Measurements from ENCODE around the gene IKZF4. TPM values are rescaled to one million over a fixed set of nuclear protein-coding genes. Genes with fewer than 3 reads are reported as not detected.
A peak's percentile ranks its signal among the peaks of the same experiment; 100 is the strongest.

IKZF4 gene
- total RNA-seq, 2 experiments from 2014 or later = 1.3 to 6.0 TPM

GRCh38 chr12:55982319-55982936, 38.4 kb upstream of the IKZF4 start:
- H2AFZ ChIP-seq (ENCODE audit: low read length) = no peak overlapping the region
- intact Hi-C loops (cut with micrococcal nuclease; ENCODE audit: unreplicated experiment) = no loop called here
- peak; percentile 78 for DNase-seq (ENCODE audit: low spot score)

GRCh38 chr12:55983232-55983842, 37.5 kb upstream of the IKZF4 start:
- H3K4me3 ChIP-seq (ENCODE audit: low read depth, low read length, poor library complexity, severe bottlenecking) = no peak overlapping the region
- H3K9me2 ChIP-seq (ENCODE audit: insufficient read depth, low read length) = no peaks in the 10 kb centered on the region
- peaks cover 32% of the 10 kb centered on the region for H3K36me3 ChIP-seq (ENCODE audit: insufficient read depth, low read length)
- no peaks in the 10 kb centered on the region for H4K20me1 ChIP-seq (ENCODE audit: insufficient read depth, low read length)
- BruUV-seq (replicated peaks) = no TSS peak
- peak overlapping the region; percentile 46 for H3K27ac ChIP-seq (ENCODE audit: low read depth, low read length, poor library complexity, severe bottlenecking)
- peaks cover 28% of the 10 kb centered on the region for H3K4me1 ChIP-seq (ENCODE audit: insufficient read depth, low read length, poor library complexity, severe bottlenecking)
- peak; percentile 27 for DNase-seq (ENCODE audit: low spot score)
- H2AFZ ChIP-seq (ENCODE audit: low read length) = no peak overlapping the region
- H3K79me2 ChIP-seq (ENCODE audit: insufficient read depth, low read depth, low read length) = no peaks in the 10 kb centered on the region
- ChIA-PET POLR2A (interaction anchor here (0.6 to 4.2 kb wide), 11 partner anchors 8 to 254 kb away, joined by 3 to 32 read pairs (median 5); partner anchors contain the start of genes ORMDL2, RAB5B and SARNP), CTCF (ENCODE audit: unreplicated experiment) (interaction anchor here (0.7 kb wide), 1 partner anchor 159 kb away, joined by 3 read pairs; no protein-coding TSS in a partner anchor)
- H3K9me3 ChIP-seq (ENCODE audit: low read length) = no peaks in the 10 kb centered on the region
- intact Hi-C loops (cut with micrococcal nuclease; ENCODE audit: unreplicated experiment) = no loop called here
- peak overlapping the region; percentile 63 for H3K4me2 ChIP-seq (ENCODE audit: low read length)
- TF ChIP-seq CTCF (conservative IDR thresholded peaks at IDR 0.05; ENCODE audit: low read length) (no peak), EZH2phosphoT487 (IDR thresholded peaks at IDR 0.05; ENCODE audit: borderline replicate concordance, low read depth, low read length) (no peak)

More at GRCh38 chr12:55982319-55982936, 38.4 kb upstream of the IKZF4 start:
- ChIA-PET POLR2A (interaction anchor here (0.6 to 4.2 kb wide), 16 partner anchors 8 to 1647 kb away, joined by 3 to 32 read pairs (median 4); partner anchors contain the start of genes ORMDL2, RAB5B and SARNP), CTCF (ENCODE audit: unreplicated experiment) (interaction anchor here (0.5 to 1.1 kb wide), 4 partner anchors 29 to 244 kb away, joined by 3 to 9 read pairs (median 4); no protein-coding TSS in a partner anchor)
- peak overlapping the region; percentile 63 for H3K4me2 ChIP-seq (ENCODE audit: low read length)
- TF ChIP-seq CTCF (conservative IDR thresholded peaks at IDR 0.05; ENCODE audit: low read length) (no peak), EZH2phosphoT487 (IDR thresholded peaks at IDR 0.05; ENCODE audit: borderline replicate concordance, low read depth, low read length) (no peak)
- no peak overlapping the region for H3K4me3 ChIP-seq (ENCODE audit: low read depth, low read length, poor library complexity, severe bottlenecking)
- H3K36me3 ChIP-seq (ENCODE audit: insufficient read depth, low read length) = peaks cover 28% of the 10 kb centered on the region
- no peaks in the 10 kb centered on the region for H3K9me3 ChIP-seq (ENCODE audit: low read length)
- H3K4me1 ChIP-seq (ENCODE audit: insufficient read depth, low read length, poor library complexity, severe bottlenecking) = peaks cover 28% of the 10 kb centered on the region
- H3K9me2 ChIP-seq (ENCODE audit: insufficient read depth, low read length) = no peaks in the 10 kb centered on the region
- peak overlapping the region; percentile 46 for H3K27ac ChIP-seq (ENCODE audit: low read depth, low read length, poor library complexity, severe bottlenecking)
- BruUV-seq (replicated peaks) = no TSS peak
- no peaks in the 10 kb centered on the region for H3K79me2 ChIP-seq (ENCODE audit: insufficient read depth, low read depth, low read length)
- no peaks in the 10 kb centered on the region for H4K20me1 ChIP-seq (ENCODE audit: insufficient read depth, low read length)
